ENCODE measurements around the gene KCNIP1. TPM values are rescaled to one million over a fixed set of nuclear protein-coding genes. Genes with fewer than 3 reads are reported as not detected.

KCNIP1 gene
- total and polyA plus RNA-seq, 2 of the 8 experiments (the other 6 are each of a cell fraction or from before 2014, with no cell fraction given): 0.52 to 0.83 TPM

DNA sequence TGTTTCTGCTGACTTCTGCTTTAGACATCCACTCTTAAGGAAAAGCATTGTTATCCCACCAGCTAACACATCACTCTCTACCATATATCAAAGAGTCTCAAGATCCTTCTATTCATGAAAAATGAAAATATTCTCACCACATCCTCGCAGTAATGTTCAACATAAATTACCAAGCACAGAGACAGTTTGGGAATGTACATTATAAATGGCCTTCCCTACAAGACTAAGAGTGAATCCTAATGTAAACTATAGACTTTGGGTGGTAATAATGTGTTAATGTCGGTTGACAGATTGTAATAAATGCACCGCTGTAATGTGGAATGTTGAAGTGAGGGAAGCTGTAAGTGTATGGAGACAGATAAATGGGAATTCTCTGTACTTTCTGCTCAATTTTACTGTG is 27.1 kb upstream of the KCNIP1 start:
- Histone ChIP-seq H4K8ac (ENCODE audit: extremely low read depth, insufficient read depth, low read length) (no peak overlapping the region), H4K5ac (ENCODE audit: insufficient read length, low read depth, low read length) (no peak overlapping the region), H3K4ac (replicated peaks; ENCODE audit: insufficient read length, low read depth, low read length) (no peak overlapping the region), H3K4me1 (replicated peaks in 1 of 4; ENCODE audit: control insufficient read depth in 3 of 4, insufficient read depth in 4 of 4, low read length in 3 of 4) (peaks cover 2 to 5% (median 3%) of the 10 kb centered on the region in 4 experiments; a peak in 4 of 7 replicates), H3K36me3 (ENCODE audit: control insufficient read depth in 2 of 4, insufficient read depth in 4 of 4, low read length in 3 of 4) (no peaks in the 10 kb centered on the region), H3K4me3 (ENCODE audit: extremely low read depth in 1 of 4, insufficient read depth in 2 of 4, low read depth in 3 of 4, low read length in 4 of 4) (no peak overlapping the region), H3K9me3 (ENCODE audit: insufficient read depth in 2 of 2, low read depth in 1 of 2, low read length in 1 of 2) (no peaks in the 10 kb centered on the region), H3K4me2 (ENCODE audit: insufficient read depth in 1 of 2, low read depth in 2 of 2, low read length in 2 of 2) (no peak overlapping the region), H4K91ac (replicated peaks; ENCODE audit: insufficient read length, low read length) (no peak overlapping the region), H2AFZ (ENCODE audit: low read length) (no peak overlapping the region), H2BK5ac (ENCODE audit: low read depth, low read length) (no peak overlapping the region), H3K18ac (ENCODE audit: extremely low read depth, low read length) (no peak overlapping the region), H2BK20ac (ENCODE audit: low read length) (no peak overlapping the region), H3K79me1 (ENCODE audit: low read depth, low read length) (no peaks in the 10 kb centered on the region), H3K23ac (ENCODE audit: insufficient read length) (no peak overlapping the region), H3K23me2 (ENCODE audit: low read depth, low read length) (no peaks in the 10 kb centered on the region), H2BK15ac (ENCODE audit: low read length) (no peak overlapping the region), H3K27me3 (replicated peaks in 1 of 4; ENCODE audit: control insufficient read depth in 3 of 4, extremely low read depth in 1 of 4, insufficient read depth in 3 of 4, low read length in 3 of 4) (no peaks in the 10 kb centered on the region; a peak in 1 of 7 replicates), H4K20me1 (replicated peaks in 1 of 2; ENCODE audit: control insufficient read depth in 1 of 2, insufficient read depth in 2 of 2, low read length in 2 of 2) (no peaks in the 10 kb centered on the region), H3K14ac (ENCODE audit: insufficient read length) (no peak overlapping the region), H2BK120ac (replicated peaks; ENCODE audit: low read depth, low read length) (no peak overlapping the region), H2AK5ac (ENCODE audit: low read depth, low read length) (no peak overlapping the region), H3K56ac (replicated peaks; ENCODE audit: insufficient read length, low read depth, low read length) (no peak overlapping the region), H3K27ac (ENCODE audit: low read depth, low read length) (no peak overlapping the region), H2BK12ac (ENCODE audit: low read depth, low read length) (no peak overlapping the region), H3K9ac (replicated peaks in 1 of 4; ENCODE audit: extremely low read depth in 1 of 4, low read depth in 3 of 4, low read length in 3 of 4) (no peak overlapping the region), H3K79me2 (ENCODE audit: control insufficient read depth in 1 of 2, insufficient read depth in 2 of 2, low read length in 2 of 2) (no peaks in the 10 kb centered on the region)
- ChIA-PET POLR2A (ENCODE audit: partially characterized antibody) (no interaction called here), CTCF (ENCODE audit: partially characterized antibody) (interaction anchor here (1.9 kb wide), 1 partner anchor 96 kb away, joined by 6 read pairs; no protein-coding TSS in a partner anchor)
- TF ChIP-seq POU5F1 (IDR thresholded peaks at IDR 0.05; ENCODE audit: low read depth, low read length): no peak
- no peak for TF ChIP-seq TAF1 (IDR thresholded peaks at IDR 0.05; ENCODE audit: low read depth, low read length)
- TF ChIP-seq GABPA (IDR thresholded peaks at IDR 0.05; ENCODE audit: borderline replicate concordance, insufficient read depth, low read length): no peak
- 84% methylated on average over 3 of the region's 3 CpGs; no CpG with 5 or more reads in 1 of the 2 experiments for WGBS, 2 experiments (ENCODE audit: extremely low coverage in 1 of 2, insufficient coverage in 1 of 2, insufficient read length in 1 of 2, insufficient replicate concordance in 2 of 2, low coverage in 1 of 2, low lambda C conversion rate in 2 of 2, missing lambda C conversion rate in 1 of 2)
- DNase-seq (ENCODE audit: low read depth in 1 of 2, low spot score in 2 of 2) (no peak), FAIRE-seq (no peak)

All from H1 (cell line).